HepG2 (cell line): ENCODE data around the gene ZNF669. TPM values are rescaled to one million over a fixed set of nuclear protein-coding genes. Genes with fewer than 3 reads are reported as not detected.

ENCODE experiments used
- ATAC-seq: fragments of 200-7000 bp; cut with Tn5 transposase; 3 replicates; pipeline ENCODE4 v1.9.1; 2020; ENCODE audit warnings: mild to moderate bottlenecking, moderate library complexity
- BruUV-seq: library from RNA; stranded (reverse); fragments of 400-500 nt; replicated peaks from 2 replicates; lab custom pipeline; 2021; lab: Mats Ljungman, UMichigan
- CTCF ChIA-PET: fragments of 300-600 bp; formaldehyde crosslinking; extraction: SDS; loops from one replicate; lab custom pipeline; 2021; ENCODE audit warnings: low total read pairs, inconsistent platforms, low intra/inter-chr PET ratio; lab: Yijun Ruan, JAX
- POLR2A ChIA-PET: fragments of 350-600 bp; sonication (Branson Sonifier 250); formaldehyde crosslinking; loops from one replicate; lab custom pipeline; 2020; ENCODE audit warnings: antibody characterized with exemption, inconsistent platforms; lab: Yijun Ruan, JAX
- DNase-seq: peaks from one replicate; pipeline ENCODE4 v3.0.0-alpha.2; 2015; ENCODE audit warnings: low spot score
- FAIRE-seq: peaks from 3 replicates; lab custom pipeline; 2011; peaks lifted over from hg19 to GRCh38; lab: Jason Lieb, UNC
- H2AFZ ChIP-seq: one replicate; pipeline ENCODE4 v1.6.1; 2011; ENCODE audit warnings: low read length, inconsistent platforms
- H3K27ac ChIP-seq: fragments of 300-600 bp; 3 replicates; pipeline ENCODE4 v1.8.0; 2011; ENCODE audit warnings: mixed run types, mild to moderate bottlenecking, mixed read lengths, low read length, inconsistent platforms; ENCODE audit not compliant: insufficient read depth; ENCODE audit errors: extremely low read length
- H3K27me3 ChIP-seq, 2 experiments: fragments of 200-600 bp in 1 of 2; 2 replicates in 1 of 2; 3 replicates in 1 of 2; pipeline versions ENCODE4 v1.6.0 to v1.8.0; 2011; ENCODE audit warnings: low read length in 2 of 2, mild to moderate bottlenecking in 2 of 2, moderate library complexity in 2 of 2, inconsistent platforms in 1 of 2; ENCODE audit not compliant: insufficient read depth in 2 of 2, control insufficient read depth in 1 of 2
- H3K36me3 ChIP-seq, 2 experiments: fragments of 200-600 bp in 1 of 2; replicated peaks in 1 of 2; 2 replicates in 1 of 2; 3 replicates in 1 of 2; pipeline versions ENCODE4 v1.5.1 to v1.8.0; 2011; ENCODE audit warnings: low read length in 2 of 2, inconsistent platforms in 1 of 2; ENCODE audit not compliant: insufficient read depth in 2 of 2, control insufficient read depth in 1 of 2
- H3K4me1 ChIP-seq: 2 replicates; pipeline ENCODE4 v1.5.1; 2012; ENCODE audit warnings: low read length, inconsistent platforms; ENCODE audit not compliant: insufficient read depth
- H3K4me2 ChIP-seq: 2 replicates; pipeline ENCODE4 v1.6.0; 2011; ENCODE audit warnings: low read depth, low read length, inconsistent platforms
- H3K4me3 ChIP-seq, 3 experiments: fragments of 200-600 bp in 1 of 3; sonication (generic), shearing (Covaris generic) in 1 of 3; replicated peaks in 1 of 3; 2 replicates each; pipeline ENCODE4 v1.5.1; 2011 to 2016; ENCODE audit warnings: low read length in 3 of 3, inconsistent platforms in 2 of 3, low read depth in 2 of 3, mild to moderate bottlenecking in 2 of 3, control low read depth in 1 of 3, mixed read lengths in 1 of 3; ENCODE audit not compliant: insufficient read depth in 1 of 3
- H3K79me2 ChIP-seq: one replicate; pipeline ENCODE4 v1.6.1; 2011; ENCODE audit warnings: low read length, inconsistent platforms; ENCODE audit not compliant: insufficient read depth
- H3K9ac ChIP-seq: 2 replicates; pipeline ENCODE4 v1.6.0; 2011; ENCODE audit warnings: mild to moderate bottlenecking, low read depth, low read length, inconsistent platforms; ENCODE audit not compliant: insufficient read depth
- H3K9me3 ChIP-seq: 2 replicates; pipeline ENCODE4 v1.5.1; 2012; ENCODE audit warnings: mild to moderate bottlenecking, low read length
- H4K20me1 ChIP-seq: 2 replicates; pipeline ENCODE4 v1.6.0; 2011; ENCODE audit warnings: inconsistent platforms, mild to moderate bottlenecking, low read length, moderate library complexity; ENCODE audit not compliant: insufficient read depth
- BATF2 ChIP-seq: sonication (generic); formaldehyde crosslinking; IDR thresholded peaks from 2 replicates; pipeline ENCODE4 v1.8.0; 2022; ENCODE audit warnings: mild to moderate bottlenecking, missing genetic modification reagents, moderate library complexity
- EEA1 ChIP-seq: sonication (generic); formaldehyde crosslinking; IDR thresholded peaks from 2 replicates; pipeline ENCODE4 v1.5.1; 2020; ENCODE audit warnings: mild to moderate bottlenecking, missing genetic modification reagents, borderline replicate concordance
- GTF2F1 ChIP-seq: fragments of 150-350 bp; IDR thresholded peaks from 2 replicates; pipeline ENCODE4 v1.6.1; 2014; ENCODE audit warnings: low read length
- HHEX ChIP-seq: IDR thresholded peaks from 2 replicates; pipeline ENCODE4 v1.6.1; 2016; ENCODE audit warnings: control low read depth
- KAT8 ChIP-seq: IDR thresholded peaks from 2 replicates; pipeline ENCODE4 v1.6.1; 2016; ENCODE audit warnings: missing genetic modification reagents, missing compliant biosample characterization
- KMT2B ChIP-seq: IDR thresholded peaks from 2 replicates; pipeline ENCODE4 v1.6.1; 2016; ENCODE audit warnings: missing genetic modification reagents, missing compliant biosample characterization
- LRRFIP1 ChIP-seq: sonication (generic); formaldehyde crosslinking; conservative IDR thresholded peaks from 2 replicates; pipeline ENCODE4 v1.4.0; 2020; ENCODE audit warnings: missing genetic modification reagents
- MED8 ChIP-seq: sonication (generic); formaldehyde crosslinking; IDR thresholded peaks from 2 replicates; pipeline ENCODE4 v1.8.1; 2023; ENCODE audit warnings: mild to moderate bottlenecking, missing genetic modification reagents; ENCODE audit not compliant: insufficient replicate concordance
- MEIS2 ChIP-seq: sonication (generic); formaldehyde crosslinking; IDR thresholded peaks from 2 replicates; pipeline ENCODE4 v1.9.0; 2021; ENCODE audit warnings: mild to moderate bottlenecking, missing genetic modification reagents
- MYC ChIP-seq: sonication (generic); formaldehyde crosslinking; IDR thresholded peaks from 2 replicates; pipeline ENCODE4 v1.9.0; 2021; ENCODE audit warnings: missing genetic modification reagents, borderline replicate concordance
- SRY ChIP-seq: sonication (generic); formaldehyde crosslinking; IDR thresholded peaks from 2 replicates; pipeline ENCODE4 v1.8.0; 2022; ENCODE audit warnings: mild to moderate bottlenecking, missing genetic modification reagents
- ZMYM3 ChIP-seq: sonication (generic); formaldehyde crosslinking; IDR thresholded peaks from 2 replicates; pipeline ENCODE4 v1.5.1; 2020; ENCODE audit warnings: mild to moderate bottlenecking, missing genetic modification reagents
- ZNF30 ChIP-seq: sonication (generic); formaldehyde crosslinking; IDR thresholded peaks from 2 replicates; pipeline ENCODE4 v1.5.0; 2020; ENCODE audit warnings: mild to moderate bottlenecking, missing genetic modification reagents
- ZNF687 ChIP-seq: sonication (generic); formaldehyde crosslinking; IDR thresholded peaks from 2 replicates; pipeline ENCODE4 v1.5.1; 2020; ENCODE audit warnings: mild to moderate bottlenecking, missing genetic modification reagents, moderate library complexity
- ZNF788 ChIP-seq: sonication (generic); formaldehyde crosslinking; IDR thresholded peaks from 2 replicates; pipeline ENCODE4 v1.5.0; 2020; ENCODE audit warnings: mild to moderate bottlenecking, missing genetic modification reagents, borderline replicate concordance
- ZUFSP ChIP-seq: sonication (generic); formaldehyde crosslinking; IDR thresholded peaks from 2 replicates; pipeline ENCODE4 v1.9.0; 2021; ENCODE audit warnings: missing genetic modification reagents, mild to moderate bottlenecking, borderline replicate concordance
- WGBS: methylation state at CpG from one replicate; pipeline ENCODE4 v1.1.6; 2017; ENCODE audit warnings: low lambda C conversion rate; 5-methylcytosine and 5-hydroxymethylcytosine counted together
- in situ Hi-C: cut with HindIII; loops from 2 replicates; pipeline ENCODE4 v1.10.0; 2017; ENCODE audit warnings: low pct_unique_long_range_greater_than_20kb; ENCODE audit not compliant: extremely low pct_ligation_motif_present
- intact Hi-C: fragments of 100-400 bp; cut with micrococcal nuclease; formaldehyde crosslinking; loops from one replicate; pipeline ENCODE4 v1.10.0; 2022; ENCODE audit not compliant: unreplicated experiment
- polyA plus RNA-seq, 8 experiments: library from polyadenylated mRNA; depleted of rRNA in 3 of 8; stranded (reverse) in 7 of 8; unstranded in 1 of 8; fragments of >200 nt; fragmentation: Illumina TruSeq in 4 of 8; extraction: Trizol in 4 of 8; gene quantifications; 2 replicates each; pipeline versions ENCODE4 v1.2.1 to v1.2.3, GENCODE V29; 2011 to 2016; ENCODE audit warnings: low read depth in 4 of 8, missing spikeins in 1 of 8, mixed read lengths in 1 of 8; ENCODE audit not compliant: insufficient read depth in 1 of 8
- total RNA-seq, 5 experiments: library from RNA; depleted of rRNA; stranded (reverse); fragments of >200 nt; fragmentation: Illumina TruSeq; extraction: Trizol; gene quantifications; 2 replicates each; pipeline ENCODE4 v1.2.3, GENCODE V29; 2016; ENCODE audit warnings: low read depth in 1 of 5

The ZNF669 gene
- total and polyA plus RNA-seq, 2 of the 13 experiments (the other 11 are each of a cell fraction or from before 2014, with no cell fraction given), result 3.1 to 14.6 TPM

- Histone ChIP-seq H3K4me1 (peaks cover 30% of the 10 kb centered on the region), H3K27me3 (no peaks in the 10 kb centered on the region), H3K79me2 (peaks cover 15% of the 10 kb centered on the region), H3K27ac (no peak overlapping the region), H2AFZ (no peak overlapping the region), H3K9ac (no peak overlapping the region), H4K20me1 (no peaks in the 10 kb centered on the region), H3K4me2 (no peak overlapping the region), H3K36me3 (no peaks in the 10 kb centered on the region), H3K9me3 (no peaks in the 10 kb centered on the region), H3K4me3 (no peak overlapping the region)
- CTCF ChIA-PET, result no interaction called here
- intact Hi-C loops, result no loop called here
- POLR2A ChIA-PET, result no interaction called here
- 80% methylated on average over 7 of the region's 7 CpGs for WGBS
- no TSS peak for BruUV-seq
- DNase-seq (no peak), ATAC-seq (no peak), FAIRE-seq (no peak)
- in situ Hi-C loops, result loop anchor here (10.0 kb wide), 1 partner anchor 173 kb away; the partner anchor contains the start of gene AHCTF1
- no peak for TF ChIP-seq MEIS2
- TF ChIP-seq HHEX (CRISPR knock-in tag), result no peak
- no peak for TF ChIP-seq ZNF687
- no peak for TF ChIP-seq BATF2 (CRISPR knock-in tag)
- TF ChIP-seq GTF2F1, result no peak
- TF ChIP-seq ZNF788, result no peak
- no peak for TF ChIP-seq ZUFSP
- no peak for TF ChIP-seq ZMYM3
- TF ChIP-seq EEA1, result no peak
- TF ChIP-seq KMT2B (CRISPR knock-in tag), result no peak
- TF ChIP-seq MYC (CRISPR knock-in tag), result no peak
- no peak for TF ChIP-seq KAT8 (CRISPR knock-in tag)
- TF ChIP-seq SRY (CRISPR knock-in tag), result no peak
- TF ChIP-seq MED8 (CRISPR knock-in tag), result no peak
- no peak for TF ChIP-seq ZNF30 (CRISPR knock-in tag)
- TF ChIP-seq LRRFIP1, result no peak
Observed at GRCh38 chr1:247107694-247108093, 3.5 kb upstream of the ZNF669 start.
